Right hindlimb (tissue), 1 donor: ENCODE data around the gene NCBP3.
"Not testable (repeated sequence)": the region's sequence is repeated elsewhere in the genome, so short reads cannot be mapped to it uniquely, and the experiment has no call there.

ENCODE experiments used
- DNase-seq: peaks from one replicate; pipeline ENCODE4 v3.0.0-alpha.2; 2018

Gene NCBP3

GRCh38 chr17:3879591-3880417, 33.8 kb upstream of the NCBP3 start:
- peak; percentile 40 for DNase-seq

- DNase-seq: peak; percentile 90
Measured at GRCh38 chr17:3879186-3879585, 33.1 kb upstream of the NCBP3 start.

- DNase-seq: no peak
Measured at GRCh38 chr17:3877220-3877619, 31.2 kb upstream of the NCBP3 start.

GRCh38 chr17:3875317-3875716, 29.3 kb upstream of the NCBP3 start:
- no peak for DNase-seq

- no peak for DNase-seq
Measured at GRCh38 chr17:3873862-3874261, 27.8 kb upstream of the NCBP3 start.

- DNase-seq: no peak
Measured at GRCh38 chr17:3870871-3871306, 24.8 kb upstream of the NCBP3 start.

- no peak for DNase-seq
Measured at GRCh38 chr17:3867606-3868005, 21.6 kb upstream of the NCBP3 start.

GRCh38 chr17:3867106-3867505, 21.1 kb upstream of the NCBP3 start:
- DNase-seq: no peak

- DNase-seq: peak; percentile 65
Measured at GRCh38 chr17:3866276-3866675, 20.2 kb upstream of the NCBP3 start.

GRCh38 chr17:3865176-3865575, 19.1 kb upstream of the NCBP3 start:
- DNase-seq: no peak

GRCh38 chr17:3864534-3864933, 18.5 kb upstream of the NCBP3 start:
- no peak for DNase-seq

GRCh38 chr17:3861761-3862681, 16.0 kb upstream of the NCBP3 start:
- DNase-seq: no peak

- DNase-seq: no peak
Measured at GRCh38 chr17:3860939-3861700, 15.1 kb upstream of the NCBP3 start.

- DNase-seq: peak; percentile 86
Measured at GRCh38 chr17:3859940-3860339, 13.9 kb upstream of the NCBP3 start.

GRCh38 chr17:3857261-3858105, 11.4 kb upstream of the NCBP3 start:
- no peak for DNase-seq

- DNase-seq: not testable (repeated sequence)
Measured at GRCh38 chr17:3854204-3854603, 8.2 kb upstream of the NCBP3 start.

- DNase-seq: no peak
Measured at GRCh38 chr17:3852561-3852960, 6.5 kb upstream of the NCBP3 start.

GRCh38 chr17:3851461-3852100, 5.5 kb upstream of the NCBP3 start:
- DNase-seq: no peak

- no peak for DNase-seq
Measured at GRCh38 chr17:3848229-3848835, 2.3 kb upstream of the NCBP3 start.

- no peak for DNase-seq
Measured at GRCh38 chr17:3847165-3847670, 1.2 kb upstream of the NCBP3 start.
